HG03103 (cell line): Measurements from ENCODE around the gene IQSEC1.

ENCODE experiments used
- ATAC-seq: cut with Tn5 transposase; IDR thresholded peaks from one replicate; pipeline ENCODE4 v1.9.1; 2021; ENCODE audit warnings: low read depth; ENCODE audit not compliant: unreplicated experiment

Gene IQSEC1

GRCh38 chr3:13087320-13087990 is 14.2 kb upstream of the IQSEC1 start:
- no peak for ATAC-seq

- no peak for ATAC-seq
These were observed 13.3 kb upstream of the IQSEC1 start for GRCh38 chr3:13086531-13086981.

- no peak for ATAC-seq
These were observed 12.6 kb upstream of the IQSEC1 start for GRCh38 chr3:13085846-13086179.

GRCh38 chr3:13085081-13085845 is 12.0 kb upstream of the IQSEC1 start:
- no peak for ATAC-seq

- ATAC-seq, result no peak
These were observed 10.7 kb upstream of the IQSEC1 start for GRCh38 chr3:13083898-13084297.

GRCh38 chr3:13083254-13083653 is 10.0 kb upstream of the IQSEC1 start:
- no peak for ATAC-seq

- ATAC-seq, result no peak
These were observed 9.4 kb upstream of the IQSEC1 start for GRCh38 chr3:13082677-13083076.

GRCh38 chr3:13081603-13082360 is 8.6 kb upstream of the IQSEC1 start:
- ATAC-seq, result no peak

- ATAC-seq, result no peak
These were observed 7.4 kb upstream of the IQSEC1 start for GRCh38 chr3:13080591-13080990.

- no peak for ATAC-seq
These were observed 6.8 kb upstream of the IQSEC1 start for GRCh38 chr3:13080026-13080425.

- ATAC-seq, result no peak
These were observed 6.3 kb upstream of the IQSEC1 start for GRCh38 chr3:13079510-13079909.

GRCh38 chr3:13079051-13079450 is 5.8 kb upstream of the IQSEC1 start:
- ATAC-seq, result no peak

GRCh38 chr3:13078163-13078905 is 5.1 kb upstream of the IQSEC1 start:
- no peak for ATAC-seq

GRCh38 chr3:13077431-13078162 is 4.4 kb upstream of the IQSEC1 start:
- ATAC-seq, result no peak

- ATAC-seq, result no peak
These were observed 2.9 kb upstream of the IQSEC1 start for GRCh38 chr3:13075986-13076654.

- no peak for ATAC-seq
These were observed 2.1 kb upstream of the IQSEC1 start for GRCh38 chr3:13075318-13075717.

GRCh38 chr3:13074006-13074375 is 762 bp upstream of the IQSEC1 start:
- ATAC-seq, result no peak

- peak; percentile 25 for ATAC-seq
These were observed 466 bp downstream of the IQSEC1 start for GRCh38 chr3:13072600-13073325.

GRCh38 chr3:13072239-13072599 is 1.0 kb downstream of the IQSEC1 start:
- peak; percentile 39 for ATAC-seq
